K562 (cell line): ENCODE data around the gene ARHGEF6. TPM values are rescaled to one million over a fixed set of nuclear protein-coding genes. Genes with fewer than 3 reads are reported as not detected.
A peak's percentile ranks its signal among the peaks of the same experiment; 100 is the strongest.

ENCODE experiments used
- ATAC-seq: fragments of 200-7000 bp; cut with Tn5 transposase; 3 replicates; pipeline ENCODE4 v1.9.1; 2020; ENCODE audit warnings: moderate library complexity
- BruUV-seq: library from RNA; stranded (reverse); fragments of 400-500 nt; replicated peaks from 2 replicates; lab custom pipeline; 2021; lab: Mats Ljungman, UMichigan
- CTCF ChIA-PET: fragments of 300-600 bp; formaldehyde crosslinking; extraction: SDS; loops from one replicate; lab custom pipeline; 2021; ENCODE audit warnings: low intra/inter-chr PET ratio; lab: Yijun Ruan, JAX
- POLR2A ChIA-PET: fragments of 300-600, 350-650 bp; sonication (Branson Sonifier 250); formaldehyde crosslinking; extraction: SDS; loops from one replicate; lab custom pipeline; 2021; ENCODE audit warnings: antibody characterized with exemption, inconsistent platforms; lab: Yijun Ruan, JAX
- DNase-seq, 4 experiments: peaks; one replicate each; pipeline versions ENCODE4 v3.0.0 to v3.0.0-alpha.2; 2011 to 2018; ENCODE audit warnings: low spot score in 3 of 4, mixed read lengths in 3 of 4; ENCODE audit errors: extremely low read depth in 1 of 4
- FAIRE-seq: peaks from 2 replicates; lab custom pipeline; 2011; peaks lifted over from hg19 to GRCh38; lab: Jason Lieb, UNC
- H2AFZ ChIP-seq: 2 replicates; pipeline ENCODE4 v1.6.0; 2011; ENCODE audit warnings: low read depth, low read length, control low read depth, inconsistent platforms
- H3K27ac ChIP-seq: fragments of 200-600 bp; 3 replicates; pipeline ENCODE4 v1.8.0; 2011; ENCODE audit warnings: low read depth, mild to moderate bottlenecking, control low read depth, inconsistent platforms, low read length, moderate library complexity, mixed read lengths; ENCODE audit errors: extremely low read depth
- H3K27me3 ChIP-seq, 2 experiments: fragments of 300-600 bp in 1 of 2; 2 replicates in 1 of 2; 3 replicates in 1 of 2; pipeline versions ENCODE4 v1.6.0 to v1.8.0; 2011; ENCODE audit warnings: inconsistent platforms in 2 of 2, low read length in 2 of 2, mild to moderate bottlenecking in 1 of 2, mixed read lengths in 1 of 2, moderate library complexity in 1 of 2; ENCODE audit not compliant: control insufficient read depth in 2 of 2, insufficient read depth in 2 of 2
- H3K36me3 ChIP-seq: fragments of 300-600 bp; 3 replicates; pipeline ENCODE4 v1.8.0; 2011; ENCODE audit warnings: mild to moderate bottlenecking, low read length, inconsistent platforms; ENCODE audit not compliant: control insufficient read depth, insufficient read depth
- H3K4me1 ChIP-seq, 2 experiments: fragments of 200-600 bp in 1 of 2; replicated peaks in 1 of 2; 2 replicates in 1 of 2; 3 replicates in 1 of 2; pipeline versions ENCODE4 v1.5.1 to v1.8.0; 2011; ENCODE audit warnings: inconsistent platforms in 2 of 2, low read length in 2 of 2, mild to moderate bottlenecking in 1 of 2, mixed read lengths in 1 of 2, moderate library complexity in 1 of 2; ENCODE audit not compliant: control insufficient read depth in 2 of 2, insufficient read depth in 2 of 2
- H3K4me2 ChIP-seq: 2 replicates; pipeline ENCODE4 v1.6.1; 2011; ENCODE audit warnings: low read length, control low read depth, inconsistent platforms, mixed read lengths; ENCODE audit not compliant: insufficient read depth
- H3K4me3 ChIP-seq: fragments of 200-600 bp; sonication (generic), shearing (Covaris generic); 2 replicates; pipeline ENCODE4 v1.5.1; 2016; ENCODE audit warnings: control low read depth, inconsistent platforms
- H3K79me2 ChIP-seq: fragments of 200-600 bp; 3 replicates; pipeline ENCODE4 v1.8.0; 2011; ENCODE audit warnings: low read length, inconsistent platforms; ENCODE audit not compliant: control insufficient read depth, insufficient read depth
- H3K9ac ChIP-seq, 2 experiments: 2 replicates each; pipeline versions ENCODE4 v1.6.0 to v1.6.1; 2011; ENCODE audit warnings: low read depth in 2 of 2, low read length in 2 of 2, control low read depth in 1 of 2, inconsistent platforms in 1 of 2, mild to moderate bottlenecking in 1 of 2, mixed read lengths in 1 of 2; ENCODE audit not compliant: insufficient read depth in 1 of 2
- H3K9me1 ChIP-seq: one replicate; pipeline ENCODE4 v1.6.0; 2011; ENCODE audit warnings: inconsistent platforms, mild to moderate bottlenecking, low read length, moderate library complexity; ENCODE audit not compliant: control insufficient read depth, insufficient read depth
- H3K9me3 ChIP-seq: replicated peaks from 2 replicates; pipeline ENCODE4 v1.5.1; 2011; ENCODE audit warnings: low read depth, low read length, inconsistent platforms; ENCODE audit not compliant: control insufficient read depth, insufficient read depth
- H4K20me1 ChIP-seq: replicated peaks from 2 replicates; pipeline ENCODE4 v1.6.1; 2011; ENCODE audit warnings: low read length, inconsistent platforms, mixed read lengths; ENCODE audit not compliant: control insufficient read depth, insufficient read depth
- EP300 ChIP-seq: IDR thresholded peaks from 2 replicates; pipeline ENCODE4 v1.6.1; 2012; ENCODE audit warnings: low read length, improper control_type of control experiment
- FOXA1 ChIP-seq: fragments of 450-650 bp; IDR thresholded peaks from 2 replicates; pipeline ENCODE4 v1.6.1; 2016; ENCODE audit warnings: mild to moderate bottlenecking, borderline replicate concordance
- HMBOX1 ChIP-seq: sonication (generic); IDR thresholded peaks from 2 replicates; pipeline ENCODE4 v1.6.1; 2016
- KLF1 ChIP-seq: fragments of 450-650 bp; IDR thresholded peaks from 2 replicates; pipeline ENCODE4 v1.6.1; 2016; ENCODE audit warnings: missing genetic modification characterization, missing compliant biosample characterization
- SRSF9 ChIP-seq: fragments of 200-400 bp; formaldehyde crosslinking; IDR thresholded peaks from 2 replicates; pipeline ENCODE4 v1.6.1; 2017; ENCODE audit warnings: low read depth, low read length, borderline replicate concordance
- ZNF584 ChIP-seq: fragments of 200-800 bp; sonication (Bioruptor generic); IDR thresholded peaks from 2 replicates; pipeline ENCODE4 v1.6.1; 2016; ENCODE audit warnings: low read depth, mild to moderate bottlenecking, missing genetic modification characterization, missing compliant biosample characterization
- WGBS: fragments of 100-300 bp; shearing (Covaris generic); methylation state at CpG from one replicate; pipeline ENCODE4 v1.1.6; 2016; ENCODE audit warnings: low coverage, mixed read lengths; ENCODE audit not compliant: insufficient coverage; ENCODE audit errors: missing lambda C conversion rate; 5-methylcytosine and 5-hydroxymethylcytosine counted together
- in situ Hi-C: fragments of 300-500 bp; cut with MboI; formaldehyde crosslinking; loops from 4 replicates; pipeline ENCODE4 v1.15.0; 2018; ENCODE audit warnings: inconsistent platforms, mixed read lengths
- intact Hi-C: fragments of 100-400 bp; cut with micrococcal nuclease; formaldehyde crosslinking; loops from 2 replicates; pipeline ENCODE4 v1.14.2; 2022
- polyA plus RNA-seq, 8 experiments: library from polyadenylated mRNA; depleted of rRNA in 4 of 8; stranded (reverse) in 5 of 8; unstranded in 3 of 8; fragments of >200 nt; fragmentation: Nextera tagmentation in 2 of 8; fragmentation: Illumina TruSeq in 1 of 8; extraction: Ambion mirVana in 2 of 8; extraction: Trizol in 1 of 8; gene quantifications; 2 replicates each; pipeline versions ENCODE4 v1.2.1 to v1.2.3, GENCODE V29; 2011 to 2014; ENCODE audit warnings: inconsistent platforms in 1 of 8, missing spikeins in 1 of 8
- total RNA-seq, 7 experiments: library from RNA; depleted of rRNA in 6 of 7; stranded (reverse); fragments of >200 nt in 6 of 7; fragmentation: Illumina TruSeq in 2 of 7; extraction: Trizol in 2 of 7; gene quantifications; 2 replicates each; pipeline versions ENCODE4 v1.2.1 to v1.2.3, GENCODE V29; 2011 to 2021; ENCODE audit warnings: low replicate concordance in 1 of 7

The ARHGEF6 gene
- total and polyA plus RNA-seq, 9 of the 15 experiments (the other 6 are each of a cell fraction or from before 2014, with no cell fraction given): 2.9 to 22.1 (median 13.3) TPM

GRCh38 chrX:136810493-136810892 lies 29.8 kb upstream of the ARHGEF6 start:
- Histone ChIP-seq H3K27ac (no peak overlapping the region), H4K20me1 (no peaks in the 10 kb centered on the region), H3K4me3 (no peak overlapping the region), H3K4me2 (no peak overlapping the region), H3K4me1 (no peaks in the 10 kb centered on the region), H3K79me2 (no peaks in the 10 kb centered on the region), H3K9ac (no peak overlapping the region), H3K27me3 (no peaks in the 10 kb centered on the region), H3K36me3 (no peaks in the 10 kb centered on the region), H2AFZ (no peak overlapping the region; the same call in 1 of the 2 replicates), H3K9me3 (no peaks in the 10 kb centered on the region), H3K9me1 (no peaks in the 10 kb centered on the region)
- ChIA-PET CTCF (no interaction called here), POLR2A (interaction anchor here (0.7 to 1.4 kb wide), 2 partner anchors 8 to 61 kb away, joined by 3 to 4 read pairs; no protein-coding TSS in a partner anchor)
- in situ Hi-C loops: no loop called here
- 19% methylated on average over 3 of the region's 3 CpGs for WGBS
- DNase-seq: no peak
- intact Hi-C loops: no loop called here
- TF ChIP-seq SRSF9: no peak
- no peak for TF ChIP-seq KLF1 (tag)
- 0 out of 2 replicates have a peak, but pooled peaks have one; percentile 34 for TF ChIP-seq EP300
- no peak for TF ChIP-seq FOXA1
- no peak for TF ChIP-seq ZNF584 (CRISPR knock-in tag)
- peak; percentile 67; the same call in 1 of the 2 replicates for TF ChIP-seq HMBOX1
- no peak for ATAC-seq
- no peak for FAIRE-seq
- no TSS peak for BruUV-seq
